HEK293 (cell line): Measurements from ENCODE around the gene CACNB2.

ENCODE experiments used
- CTCF ChIP-seq: fragments of 450-650 bp; formaldehyde crosslinking; IDR thresholded peaks from 2 replicates; pipeline ENCODE4 v1.5.1; 2016; ENCODE audit warnings: missing biosample characterization, missing genetic modification characterization
- ELK4 ChIP-seq: IDR thresholded peaks from 2 replicates; pipeline ENCODE4 v1.6.1; 2011; ENCODE audit warnings: mild to moderate bottlenecking, low read depth, low read length, borderline replicate concordance
- REST ChIP-seq: fragments of 450-650 bp; formaldehyde crosslinking; IDR thresholded peaks from 2 replicates; pipeline ENCODE4 v1.5.1; 2016; ENCODE audit warnings: missing biosample characterization, missing genetic modification characterization
- ZBTB17 ChIP-seq: fragments of 450-650 bp; formaldehyde crosslinking; IDR thresholded peaks from 2 replicates; pipeline ENCODE4 v1.5.1; 2016; ENCODE audit warnings: missing biosample characterization, missing genetic modification characterization
- ZNF423 ChIP-seq: fragments of 450-650 bp; formaldehyde crosslinking; IDR thresholded peaks from 2 replicates; pipeline ENCODE4 v1.5.1; 2016; ENCODE audit warnings: missing biosample characterization, missing genetic modification characterization
- ZNF501 ChIP-seq: fragments of 450-650 bp; formaldehyde crosslinking; IDR thresholded peaks from 2 replicates; pipeline ENCODE4 v1.5.1; 2016; ENCODE audit warnings: missing biosample characterization, missing genetic modification characterization
- ZNF514 ChIP-seq: fragments of 450-650 bp; formaldehyde crosslinking; IDR thresholded peaks from 2 replicates; pipeline ENCODE4 v1.5.1; 2016; ENCODE audit warnings: missing biosample characterization, missing genetic modification characterization
- ZNF580 ChIP-seq: fragments of 450-650 bp; formaldehyde crosslinking; IDR thresholded peaks from 2 replicates; pipeline ENCODE4 v1.5.1; 2016; ENCODE audit warnings: missing biosample characterization, missing genetic modification characterization
- ZNF76 ChIP-seq: fragments of 450-650 bp; formaldehyde crosslinking; IDR thresholded peaks from 2 replicates; pipeline ENCODE4; 2016; ENCODE audit warnings: low read depth, missing biosample characterization, missing genetic modification characterization, borderline replicate concordance

- TF ChIP-seq CTCF (no peak), ZNF76 (no peak), REST (tag by site-specific recombination) (no peak), ZNF423 (tag by site-specific recombination) (no peak), ZNF580 (tag by site-specific recombination) (no peak), ZNF514 (no peak), ZNF501 (no peak), ELK4 (no peak), ZBTB17 (no peak)
Measured at GRCh38 chr10:18479502-18479901, 339.3 kb downstream of the CACNB2 start.
